ENCODE measurements around the gene RNF212. TPM values are rescaled to one million over a fixed set of nuclear protein-coding genes. Genes with fewer than 3 reads are reported as not detected.

RNF212 gene
- total RNA-seq, 6 experiments from 2014 or later, result not detected

DNA sequence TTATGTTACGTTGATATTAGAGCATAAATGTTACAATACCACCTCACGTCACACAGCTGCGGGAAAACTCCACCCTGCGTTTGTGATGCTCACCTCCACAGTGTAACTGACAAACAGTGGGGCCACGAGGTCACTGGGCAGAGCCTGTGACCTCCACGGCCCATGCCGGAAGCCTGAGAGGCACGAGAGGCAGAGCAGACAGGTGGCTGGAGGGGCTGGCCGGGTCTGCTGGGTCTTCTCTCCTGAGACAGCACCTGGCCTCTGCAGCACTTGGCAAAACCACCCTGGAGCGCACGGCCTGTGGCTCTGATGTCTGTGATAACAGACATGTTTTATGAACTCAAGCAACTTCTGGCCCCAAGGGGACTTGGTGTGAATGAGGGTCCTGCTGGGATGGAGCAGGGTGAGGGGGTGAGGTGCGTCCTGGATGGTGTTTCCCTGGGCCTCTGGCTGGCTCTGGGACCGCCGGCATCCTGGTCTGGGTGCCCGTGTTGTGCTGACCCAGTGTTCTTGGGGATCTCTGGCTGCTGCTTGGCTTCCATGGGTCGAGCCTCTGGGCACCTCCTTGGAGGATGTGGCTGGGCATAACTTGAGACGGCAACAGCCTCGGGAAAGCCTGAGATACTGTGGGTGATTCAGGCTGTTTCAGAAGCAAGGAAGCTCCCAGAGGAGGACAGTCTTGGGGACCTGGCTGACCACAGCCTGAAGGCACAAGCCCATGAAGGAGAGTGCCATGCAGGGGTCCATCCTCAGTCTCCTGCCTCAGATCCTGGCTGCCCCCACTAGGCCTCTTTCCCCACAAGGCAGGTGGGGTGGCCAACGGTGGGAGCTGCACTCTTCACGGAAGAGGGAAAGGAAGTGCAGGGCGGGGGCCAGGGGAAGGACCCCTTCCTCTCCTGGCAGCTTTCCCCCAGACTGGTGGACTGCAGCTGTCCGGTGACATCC lies 19.7 kb downstream of the RNF212 start:
- Mint-ChIP-seq H3K4me1 (ENCODE audit: low read depth) (no peaks in the 10 kb centered on the region), H3K9me3 (peaks cover 9% of the 10 kb centered on the region), H3K27ac (no peak overlapping the region), H3K27me3 (ENCODE audit: insufficient read depth) (peaks cover 34% of the 10 kb centered on the region), H3K36me3 (ENCODE audit: low read depth) (no peaks in the 10 kb centered on the region), H3K4me3 (no peak overlapping the region)
- TF ChIP-seq, protein P1, sequence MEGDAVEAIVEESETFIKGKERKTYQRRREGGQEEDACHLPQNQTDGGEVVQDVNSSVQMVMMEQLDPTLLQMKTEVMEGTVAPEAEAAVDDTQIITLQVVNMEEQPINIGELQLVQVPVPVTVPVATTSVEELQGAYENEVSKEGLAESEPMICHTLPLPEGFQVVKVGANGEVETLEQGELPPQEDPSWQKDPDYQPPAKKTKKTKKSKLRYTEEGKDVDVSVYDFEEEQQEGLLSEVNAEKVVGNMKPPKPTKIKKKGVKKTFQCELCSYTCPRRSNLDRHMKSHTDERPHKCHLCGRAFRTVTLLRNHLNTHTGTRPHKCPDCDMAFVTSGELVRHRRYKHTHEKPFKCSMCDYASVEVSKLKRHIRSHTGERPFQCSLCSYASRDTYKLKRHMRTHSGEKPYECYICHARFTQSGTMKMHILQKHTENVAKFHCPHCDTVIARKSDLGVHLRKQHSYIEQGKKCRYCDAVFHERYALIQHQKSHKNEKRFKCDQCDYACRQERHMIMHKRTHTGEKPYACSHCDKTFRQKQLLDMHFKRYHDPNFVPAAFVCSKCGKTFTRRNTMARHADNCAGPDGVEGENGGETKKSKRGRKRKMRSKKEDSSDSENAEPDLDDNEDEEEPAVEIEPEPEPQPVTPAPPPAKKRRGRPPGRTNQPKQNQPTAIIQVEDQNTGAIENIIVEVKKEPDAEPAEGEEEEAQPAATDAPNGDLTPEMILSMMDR (IDR thresholded peaks at IDR 0.05), result no peak
- no peak for DNase-seq

DNA sequence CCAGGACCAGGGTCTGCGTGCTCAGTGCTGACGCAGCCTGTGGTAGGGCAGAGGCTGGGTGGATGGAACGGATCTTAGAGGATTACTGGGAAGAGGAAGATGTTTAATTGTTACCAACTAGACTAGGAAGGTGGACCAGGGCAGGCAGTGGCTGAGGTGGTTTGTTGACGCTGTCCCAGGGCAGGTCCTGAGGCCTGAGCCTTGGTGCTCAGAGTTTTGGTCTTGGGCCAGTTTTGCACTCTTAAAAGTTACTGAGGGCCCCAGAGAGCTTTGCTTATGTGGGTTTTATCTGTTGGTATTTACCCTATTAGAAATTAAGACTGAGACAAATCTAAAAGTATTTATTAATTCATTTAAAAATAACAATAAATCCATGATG lies 20.4 kb downstream of the RNF212 start:
- Mint-ChIP-seq H3K9me3 (peaks cover 16% of the 10 kb centered on the region), H3K4me1 (ENCODE audit: low read depth) (no peaks in the 10 kb centered on the region), H3K27me3 (ENCODE audit: insufficient read depth) (peaks cover 32% of the 10 kb centered on the region), H3K27ac (no peak overlapping the region), H3K36me3 (ENCODE audit: low read depth) (peaks cover 5% of the 10 kb centered on the region; the same call in 1 of the 2 replicates), H3K4me3 (no peak overlapping the region)
- no peak for DNase-seq
- TF ChIP-seq, protein P1 (IDR thresholded peaks at IDR 0.05), result no peak

GRCh38 chr4:1092026-1092982 lies 21.1 kb downstream of the RNF212 start:
- Mint-ChIP-seq H3K27ac (no peak overlapping the region), H3K9me3 (peaks cover 16% of the 10 kb centered on the region), H3K36me3 (ENCODE audit: low read depth) (peaks cover 8% of the 10 kb centered on the region; the same call in 1 of the 2 replicates), H3K27me3 (ENCODE audit: insufficient read depth) (peaks cover 36% of the 10 kb centered on the region), H3K4me3 (no peak overlapping the region), H3K4me1 (ENCODE audit: low read depth) (no peaks in the 10 kb centered on the region)
- TF ChIP-seq, protein P1 (IDR thresholded peaks at IDR 0.05), result no peak; the same call in 1 of the 2 replicates
- no peak for DNase-seq

DNA sequence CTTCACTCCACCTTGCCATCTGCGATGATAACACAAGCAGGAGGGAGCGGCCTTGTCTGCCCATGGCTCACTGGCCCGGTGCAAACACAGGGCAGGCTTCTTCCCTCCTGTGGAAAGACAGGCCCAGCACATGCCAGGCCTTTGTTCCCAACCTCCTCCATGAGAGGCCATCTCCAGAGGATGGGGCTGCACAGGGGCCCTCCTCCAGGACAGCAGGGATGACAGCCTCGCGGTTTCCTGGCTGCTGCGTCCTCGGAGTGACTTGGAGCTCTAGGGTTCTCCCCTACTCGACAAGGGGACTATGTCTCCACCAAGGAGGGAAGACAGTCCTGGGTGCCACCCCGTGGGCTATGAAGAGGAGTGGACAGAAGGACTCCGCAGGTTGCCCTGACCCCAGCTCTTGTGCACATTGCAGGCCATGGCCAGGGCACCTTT lies 21.8 kb downstream of the RNF212 start:
- no peak overlapping the region for H3K27ac Mint-ChIP-seq
- H3K36me3 Mint-ChIP-seq (ENCODE audit: low read depth), result peaks cover 8% of the 10 kb centered on the region; the same call in 1 of the 2 replicates

More for the DNA sequence above, 21.8 kb downstream of the RNF212 start:
- H3K27me3 Mint-ChIP-seq (ENCODE audit: insufficient read depth), result peaks cover 36% of the 10 kb centered on the region
- no peaks in the 10 kb centered on the region for H3K4me1 Mint-ChIP-seq (ENCODE audit: low read depth)
- no peak for DNase-seq
- H3K9me3 Mint-ChIP-seq, result peaks cover 16% of the 10 kb centered on the region
- H3K4me3 Mint-ChIP-seq, result no peak overlapping the region
- TF ChIP-seq, protein P1 (IDR thresholded peaks at IDR 0.05), result no peak

All from HFFc6 (cell line).